IMR-90 (cell line): ENCODE results near the gene GALM. TPM values are rescaled to one million over a fixed set of nuclear protein-coding genes. Genes with fewer than 3 reads are reported as not detected.

Source experiments
- ATAC-seq: fragments of 200-7000 bp; cut with Tn5 transposase; 2 replicates; pipeline ENCODE4 v1.9.1; 2020; ENCODE audit warnings: low read depth, mild to moderate bottlenecking, moderate library complexity
- BruUV-seq: library from RNA; stranded (reverse); fragments of 400-500 nt; replicated peaks from 2 replicates; lab custom pipeline; 2021; lab: Mats Ljungman, UMichigan
- CTCF ChIA-PET: fragments of 300-600 bp; formaldehyde crosslinking; extraction: SDS; loops from one replicate; lab custom pipeline; 2021; ENCODE audit warnings: antibody characterized with exemption; lab: Yijun Ruan, JAX
- POLR2A ChIA-PET: fragments of 300-600 bp; sonication (Branson Sonifier 250); formaldehyde crosslinking; loops from one replicate; lab custom pipeline; 2022; ENCODE audit warnings: antibody characterized with exemption; ENCODE audit not compliant: unreplicated experiment; lab: Charles Lee
- DNase-seq: peaks from one replicate; pipeline ENCODE4 v3.0.0; 2013
- H2AFZ ChIP-seq: replicated peaks from 2 replicates; pipeline ENCODE3; 2013; ENCODE audit warnings: low read length, mild to moderate bottlenecking; ENCODE audit not compliant: poor library complexity
- H2AK5ac ChIP-seq: 2 replicates; pipeline ENCODE4 v1.6.1; 2013; ENCODE audit warnings: low read depth, low read length, inconsistent platforms
- H2AK9ac ChIP-seq: replicated peaks from 2 replicates; pipeline ENCODE3; 2013; ENCODE audit warnings: mild to moderate bottlenecking, low read depth, low read length, moderate library complexity; ENCODE audit not compliant: poor library complexity
- H2BK120ac ChIP-seq: 2 replicates; pipeline ENCODE4 v1.6.1; 2013; ENCODE audit warnings: low read depth, low read length, inconsistent platforms
- H2BK15ac ChIP-seq: 3 replicates; pipeline ENCODE4 v1.6.1; 2013; ENCODE audit warnings: low read depth, low read length, inconsistent platforms
- H2BK20ac ChIP-seq: 2 replicates; pipeline ENCODE4 v1.6.1; 2013; ENCODE audit warnings: low read depth, mild to moderate bottlenecking, inconsistent platforms, low read length, moderate library complexity
- H2BK5ac ChIP-seq: 2 replicates; pipeline ENCODE4 v1.6.1; 2013; ENCODE audit warnings: mild to moderate bottlenecking, low read depth, low read length, inconsistent platforms; ENCODE audit not compliant: poor library complexity, severe bottlenecking
- H3K14ac ChIP-seq: replicated peaks from 2 replicates; pipeline ENCODE4 v1.6.1; 2013; ENCODE audit warnings: low read depth, low read length, inconsistent platforms
- H3K18ac ChIP-seq: 2 replicates; pipeline ENCODE4 v1.6.1; 2013; ENCODE audit warnings: low read depth, low read length, control low read depth
- H3K23ac ChIP-seq: 2 replicates; pipeline ENCODE4 v1.6.1; 2013; ENCODE audit warnings: low read depth, low read length, inconsistent platforms
- H3K27ac ChIP-seq: 2 replicates; pipeline ENCODE4 v1.5.1; 2013; ENCODE audit warnings: mild to moderate bottlenecking, control low read depth, low read length; ENCODE audit not compliant: insufficient read depth
- H3K27me3 ChIP-seq: 2 replicates; pipeline ENCODE4 v1.6.1; 2013; ENCODE audit warnings: low read length; ENCODE audit not compliant: control insufficient read depth, insufficient read depth
- H3K36me3 ChIP-seq: 2 replicates; pipeline ENCODE4 v1.6.1; 2013; ENCODE audit warnings: low read length, mixed read lengths; ENCODE audit not compliant: control insufficient read depth, insufficient read depth
- H3K4ac ChIP-seq: 2 replicates; pipeline ENCODE4 v1.6.1; 2013; ENCODE audit warnings: low read depth, low read length, inconsistent platforms
- H3K4me1 ChIP-seq: 2 replicates; pipeline ENCODE4 v1.6.1; 2013; ENCODE audit warnings: low read length, mixed read lengths; ENCODE audit not compliant: control insufficient read depth, insufficient read depth
- H3K4me2 ChIP-seq: 2 replicates; pipeline ENCODE4 v1.6.1; 2013; ENCODE audit warnings: low read depth, mild to moderate bottlenecking, control low read depth, low read length, moderate library complexity
- H3K4me3 ChIP-seq: 2 replicates; pipeline ENCODE4 v1.5.1; 2013; ENCODE audit warnings: low read depth, mild to moderate bottlenecking, control low read depth, low read length, moderate library complexity; ENCODE audit not compliant: insufficient read depth
- H3K56ac ChIP-seq: 2 replicates; pipeline ENCODE4 v1.6.1; 2013; ENCODE audit warnings: low read length, inconsistent platforms; ENCODE audit not compliant: insufficient read depth; ENCODE audit errors: extremely low read depth
- H3K79me1 ChIP-seq, 2 experiments: 2 replicates each; pipeline ENCODE4 v1.6.1; 2013; ENCODE audit warnings: low read length in 2 of 2, inconsistent platforms in 1 of 2, low read depth in 1 of 2
- H3K9ac ChIP-seq: 2 replicates; pipeline ENCODE4 v1.6.1; 2013; ENCODE audit warnings: low read depth, low read length, control low read depth
- H3K9me1 ChIP-seq: 2 replicates; pipeline ENCODE4 v1.6.1; 2013; ENCODE audit warnings: low read length, inconsistent platforms; ENCODE audit not compliant: insufficient read depth
- H3K9me3 ChIP-seq: 2 replicates; pipeline ENCODE4 v1.6.1; 2013; ENCODE audit warnings: low read length; ENCODE audit not compliant: control insufficient read depth, insufficient read depth
- H4K20me1 ChIP-seq: 2 replicates; pipeline ENCODE4 v1.6.1; 2013; ENCODE audit warnings: low read length, inconsistent platforms; ENCODE audit not compliant: insufficient read depth
- H4K5ac ChIP-seq: 2 replicates; pipeline ENCODE4 v1.6.1; 2013; ENCODE audit warnings: mild to moderate bottlenecking, low read depth, low read length, control low read depth
- H4K8ac ChIP-seq, 2 experiments: 2 replicates each; pipeline ENCODE4 v1.6.1; 2013; ENCODE audit warnings: low read depth in 2 of 2, low read length in 2 of 2, control low read depth in 1 of 2, inconsistent platforms in 1 of 2
- H4K91ac ChIP-seq: 2 replicates; pipeline ENCODE4 v1.6.1; 2013; ENCODE audit warnings: low read depth, low read length, inconsistent platforms; ENCODE audit not compliant: insufficient read depth
- BHLHE40 ChIP-seq: fragments of 150-350 bp; IDR thresholded peaks from 2 replicates; pipeline ENCODE4 v1.6.1; 2016; ENCODE audit warnings: mild to moderate bottlenecking, low read depth, low read length
- CEBPB ChIP-seq: IDR thresholded peaks from 2 replicates; pipeline ENCODE4 v1.6.1; 2012; ENCODE audit warnings: low read depth, low read length, improper control_type of control experiment
- CHD1 ChIP-seq: IDR thresholded peaks from 2 replicates; pipeline ENCODE4 v1.6.1; 2012; ENCODE audit warnings: low read depth, low read length, improper control_type of control experiment
- CTCF ChIP-seq: conservative IDR thresholded peaks from 2 replicates; pipeline ENCODE4 v1.5.1; 2012; ENCODE audit warnings: mild to moderate bottlenecking, low read depth, low read length, improper control_type of control experiment
- ELK1 ChIP-seq: fragments of 150-350 bp; IDR thresholded peaks from 2 replicates; pipeline ENCODE4 v1.6.1; 2016; ENCODE audit warnings: low read depth, mild to moderate bottlenecking, low read length, moderate library complexity, borderline replicate concordance
- FOS ChIP-seq: fragments of 150-350 bp; IDR thresholded peaks from 2 replicates; pipeline ENCODE4 v1.6.1; 2016; ENCODE audit warnings: low read depth, low read length
- MAFK ChIP-seq: IDR thresholded peaks from 2 replicates; pipeline ENCODE4 v1.6.1; 2012; ENCODE audit warnings: low read depth, low read length, improper control_type of control experiment
- MAZ ChIP-seq: IDR thresholded peaks from 2 replicates; pipeline ENCODE4 v1.6.1; 2012; ENCODE audit warnings: low read depth, mild to moderate bottlenecking, low read length, improper control_type of control experiment, moderate library complexity, borderline replicate concordance
- MXI1 ChIP-seq: IDR thresholded peaks from 2 replicates; pipeline ENCODE4 v1.6.1; 2012; ENCODE audit warnings: low read depth, mild to moderate bottlenecking, low read length, moderate library complexity, borderline replicate concordance
- NFE2L2 ChIP-seq: fragments of 150-350 bp; IDR thresholded peaks from 2 replicates; pipeline ENCODE4 v1.6.1; 2016; ENCODE audit warnings: low read depth, mild to moderate bottlenecking, low read length
- POLR2A ChIP-seq: IDR thresholded peaks from 2 replicates; pipeline ENCODE4 v1.6.1; 2012; ENCODE audit warnings: mild to moderate bottlenecking, low read depth, low read length
- RAD21 ChIP-seq: IDR thresholded peaks from 2 replicates; pipeline ENCODE4 v1.6.1; 2012; ENCODE audit warnings: low read length, improper control_type of control experiment
- RCOR1 ChIP-seq: IDR thresholded peaks from 2 replicates; pipeline ENCODE4 v1.6.1; 2012; ENCODE audit warnings: mild to moderate bottlenecking, low read length, improper control_type of control experiment; ENCODE audit not compliant: insufficient replicate concordance
- RFX5 ChIP-seq: IDR thresholded peaks from 2 replicates; pipeline ENCODE4 v1.8.0; 2012; ENCODE audit warnings: low read depth, mild to moderate bottlenecking, low read length, moderate library complexity
- SMC3 ChIP-seq: fragments of 150-350 bp; IDR thresholded peaks from 2 replicates; pipeline ENCODE4 v1.6.1; 2016; ENCODE audit warnings: low read depth, mild to moderate bottlenecking, antibody characterized with exemption, low read length, moderate library complexity
- USF2 ChIP-seq: fragments of 150-350 bp; IDR thresholded peaks from 2 replicates; pipeline ENCODE4 v1.6.1; 2017; ENCODE audit warnings: mild to moderate bottlenecking, antibody characterized with exemption, low read length, low read depth
- WGBS, 2 experiments: methylation state at CpG; one replicate each; pipeline versions ENCODE4 v1.1.5 to v1.1.7; 2013; ENCODE audit warnings: missing lambda C conversion rate in 2 of 2; ENCODE audit not compliant: insufficient read length in 1 of 2; ENCODE audit errors: extremely low coverage in 2 of 2; 5-methylcytosine and 5-hydroxymethylcytosine counted together
- dilution Hi-C: fragments of 300-500 bp; cut with HindIII; formaldehyde crosslinking; loops from one replicate; pipeline ENCODE4 v1.14.3; 2018; ENCODE audit warnings: low sequenced_read_pairs; ENCODE audit not compliant: unreplicated experiment
- in situ Hi-C: fragments of 300-500 bp; cut with MboI; formaldehyde crosslinking; loops from 3 replicates; pipeline ENCODE4 v1.14.3; 2019; ENCODE audit warnings: low sequenced_read_pairs, inconsistent platforms, mixed read lengths
- intact Hi-C: fragments of 100-400 bp; cut with micrococcal nuclease; formaldehyde crosslinking; loops from 2 replicates; pipeline ENCODE4 v1.10.0; 2022
- polyA plus RNA-seq, 3 experiments: library from polyadenylated mRNA; depleted of rRNA; stranded (reverse); fragments of >200 nt; gene quantifications; 2 replicates each; pipeline ENCODE4 v1.2.3, GENCODE V29; 2012; ENCODE audit warnings: low replicate concordance in 1 of 3
- total RNA-seq: library from RNA; depleted of rRNA; stranded (reverse); fragments of >200 nt; gene quantifications from 2 replicates; pipeline ENCODE4 v1.2.3, GENCODE V29; 2012

GALM gene
- total and polyA plus RNA-seq, 2 of the 4 experiments (the other 2 are of a cell fraction): 12.1 to 24.2 TPM

- Histone ChIP-seq H3K9me1 (no peaks in the 10 kb centered on the region), H3K23ac (no peak overlapping the region), H4K20me1 (peaks cover 75% of the 10 kb centered on the region), H2BK15ac (no peak overlapping the region), H3K27ac (no peak overlapping the region), H2BK20ac (no peak overlapping the region), H3K18ac (no peak overlapping the region), H4K8ac (no peak overlapping the region), H3K4ac (no peak overlapping the region), H3K56ac (no peak overlapping the region), H4K5ac (no peak overlapping the region), H2AK5ac (no peak overlapping the region), H4K91ac (no peak overlapping the region), H3K27me3 (no peaks in the 10 kb centered on the region), H3K4me1 (no peaks in the 10 kb centered on the region; the same call in none of the 2 replicates), H3K36me3 (peaks cover 47% of the 10 kb centered on the region), H3K14ac (no peak overlapping the region), H3K9me3 (no peaks in the 10 kb centered on the region), H3K4me3 (no peak overlapping the region), H2BK5ac (no peak overlapping the region), H3K4me2 (no peak overlapping the region), H2BK120ac (no peak overlapping the region), H3K9ac (no peak overlapping the region), H2AK9ac (no peak overlapping the region), H3K79me1 (peaks cover 26 to 52% of the 10 kb centered on the region in 2 experiments), H2AFZ (no peak overlapping the region)
- dilution Hi-C loops (loop anchor here (25.0 kb wide), 1 partner anchor 183 kb away; no protein-coding TSS in a partner anchor), intact Hi-C loops (no loop called here), in situ Hi-C loops (no loop called here)
- ATAC-seq: no peak
- CTCF ChIA-PET: no interaction called here
- POLR2A ChIA-PET: no interaction called here
- WGBS, 2 experiments: 94% methylated on average over 6 of the region's 9 CpGs; no CpG with 5 or more reads in 1 of the 2 experiments
- BruUV-seq: no TSS peak
- TF ChIP-seq NFE2L2: no peak
- TF ChIP-seq POLR2A: no peak
- TF ChIP-seq SMC3: no peak
- TF ChIP-seq ELK1: no peak
- no peak for TF ChIP-seq FOS
- TF ChIP-seq RCOR1: no peak
- TF ChIP-seq MAFK: no peak
- no peak for TF ChIP-seq MXI1
- TF ChIP-seq RFX5: no peak
- no peak for TF ChIP-seq RAD21
- no peak for TF ChIP-seq USF2
- TF ChIP-seq CTCF: no peak
- TF ChIP-seq BHLHE40: no peak
- no peak for TF ChIP-seq MAZ
- no peak for TF ChIP-seq CEBPB
- no peak for TF ChIP-seq CHD1
- no peak for DNase-seq
These were observed 79.4 kb downstream of the GALM start for GRCh38 chr2:38745267-38745666.
